CD4-positive, alpha-beta T cell treated with Interleukin-2 at 100 ng/mL for 4 hours (primary cell): ENCODE results near the gene CDK6.
"Not testable (repeated sequence)": the region's sequence is repeated elsewhere in the genome, so short reads cannot be mapped to it uniquely, and the experiment has no call there.

Source experiments
- DNase-seq: peaks from one replicate; pipeline ENCODE4 v3.0.0-alpha.2; 2020; ENCODE audit warnings: low spot score

CDK6 gene

DNA sequence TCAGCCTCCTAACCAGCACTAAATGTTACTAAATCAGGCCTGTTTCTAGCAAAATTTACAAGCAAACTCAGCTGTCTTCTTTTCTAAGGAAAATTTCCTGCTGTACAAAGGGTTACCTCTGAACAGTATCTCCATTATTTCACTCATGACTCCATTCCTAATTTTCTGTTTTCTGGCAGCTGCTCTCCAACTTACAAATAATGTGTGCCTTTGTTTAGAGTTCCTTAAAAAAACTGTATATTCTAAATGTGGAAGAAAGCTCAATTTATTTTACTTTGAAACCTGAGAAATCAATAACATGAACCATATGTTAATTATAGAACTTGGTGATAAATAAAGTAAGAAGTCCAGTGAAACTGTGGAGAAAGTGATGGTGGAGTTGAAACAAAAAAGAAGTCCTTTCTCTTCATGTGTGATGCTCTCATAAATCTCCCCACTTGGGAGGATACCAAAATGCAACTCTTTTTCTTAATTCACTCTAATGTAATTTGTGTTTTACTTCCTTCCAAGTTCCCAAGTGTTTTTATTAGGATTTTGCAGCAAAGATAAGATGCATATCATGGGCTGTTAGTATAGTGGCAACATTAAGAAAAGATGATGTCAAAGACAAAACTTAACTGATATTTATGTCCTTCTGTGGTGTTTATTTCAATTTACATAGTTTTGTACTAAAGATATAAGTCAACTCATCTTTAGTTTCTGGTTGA lies 74.8 kb downstream of the CDK6 start:
- DNase-seq: no peak

DNA sequence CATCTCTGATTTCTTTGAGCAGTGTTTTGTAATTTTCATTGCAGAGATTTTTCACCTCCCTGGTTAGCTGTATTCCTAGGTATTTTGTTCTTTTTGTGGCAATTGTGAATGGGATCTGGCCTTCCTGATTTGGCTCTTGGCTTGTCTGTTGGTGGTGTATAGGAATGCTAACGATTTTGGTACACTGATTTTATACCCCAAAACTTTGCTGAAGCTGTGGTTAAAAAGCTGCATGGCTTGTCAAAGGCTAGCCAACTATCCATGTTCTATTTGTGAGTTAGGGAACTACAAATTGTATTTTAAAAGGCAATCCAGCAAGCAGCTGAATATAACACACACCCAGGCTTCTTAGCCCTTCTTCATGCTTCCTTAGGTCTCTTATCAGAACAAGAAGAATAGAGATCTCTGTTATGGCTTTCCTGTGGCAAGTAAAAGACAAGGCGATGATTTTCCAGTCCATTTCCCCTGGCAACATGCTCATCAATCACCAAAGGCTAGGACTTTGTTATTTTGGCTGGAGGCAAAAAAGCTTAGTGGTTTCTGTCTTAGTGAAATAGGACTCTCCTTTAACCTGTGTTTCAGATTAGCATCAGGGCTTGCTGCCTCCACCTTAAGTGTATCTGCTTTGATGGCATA lies 77.5 kb downstream of the CDK6 start:
- no peak for DNase-seq

DNA sequence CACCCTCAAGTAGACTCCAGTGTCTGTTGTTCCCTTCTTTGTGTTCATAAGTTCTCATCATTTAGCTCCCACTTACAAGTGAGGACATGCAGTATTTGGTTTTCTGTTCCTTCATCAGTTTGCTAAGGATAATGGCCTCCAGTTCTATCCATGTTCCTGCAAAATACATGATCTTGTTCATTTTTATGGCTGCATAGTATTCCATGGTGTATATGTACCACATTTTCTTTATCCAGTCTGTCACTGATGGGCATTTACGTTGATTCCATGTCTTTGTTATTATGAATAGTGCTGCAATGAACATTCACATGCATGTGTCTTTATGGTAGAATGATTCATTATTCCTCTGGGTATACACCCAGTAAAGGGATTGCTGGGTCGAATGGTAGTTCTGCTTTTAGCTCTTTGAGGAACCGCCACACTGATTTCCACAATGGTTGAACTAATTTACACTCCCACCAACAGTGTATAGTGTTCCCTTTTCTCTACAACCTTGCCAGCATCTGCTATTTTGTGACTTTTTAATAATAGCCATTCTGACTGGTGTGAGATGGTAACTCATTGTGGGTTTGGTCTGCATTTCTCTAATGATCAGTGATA lies 79.0 kb downstream of the CDK6 start:
- DNase-seq: not testable (repeated sequence)

DNA sequence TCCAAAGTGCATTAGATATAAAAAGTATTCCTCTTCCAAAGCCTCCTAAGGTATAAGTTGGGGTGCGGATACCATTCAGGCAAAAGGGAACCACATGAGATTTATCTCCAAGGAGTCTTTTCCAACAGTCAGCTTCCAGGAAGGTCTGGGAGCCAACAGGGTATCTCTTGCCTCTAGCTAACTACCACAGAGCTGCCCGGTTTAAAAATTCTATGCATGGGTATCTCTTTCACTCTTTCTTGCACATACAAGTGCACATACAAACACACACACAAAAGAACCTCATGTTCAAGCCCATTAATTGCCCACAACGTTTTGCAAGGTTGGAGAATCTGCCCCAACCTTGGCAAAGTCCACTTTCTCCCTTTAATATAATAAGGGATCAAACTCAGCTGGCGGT lies 80.7 kb downstream of the CDK6 start:
- no peak for DNase-seq

DNA sequence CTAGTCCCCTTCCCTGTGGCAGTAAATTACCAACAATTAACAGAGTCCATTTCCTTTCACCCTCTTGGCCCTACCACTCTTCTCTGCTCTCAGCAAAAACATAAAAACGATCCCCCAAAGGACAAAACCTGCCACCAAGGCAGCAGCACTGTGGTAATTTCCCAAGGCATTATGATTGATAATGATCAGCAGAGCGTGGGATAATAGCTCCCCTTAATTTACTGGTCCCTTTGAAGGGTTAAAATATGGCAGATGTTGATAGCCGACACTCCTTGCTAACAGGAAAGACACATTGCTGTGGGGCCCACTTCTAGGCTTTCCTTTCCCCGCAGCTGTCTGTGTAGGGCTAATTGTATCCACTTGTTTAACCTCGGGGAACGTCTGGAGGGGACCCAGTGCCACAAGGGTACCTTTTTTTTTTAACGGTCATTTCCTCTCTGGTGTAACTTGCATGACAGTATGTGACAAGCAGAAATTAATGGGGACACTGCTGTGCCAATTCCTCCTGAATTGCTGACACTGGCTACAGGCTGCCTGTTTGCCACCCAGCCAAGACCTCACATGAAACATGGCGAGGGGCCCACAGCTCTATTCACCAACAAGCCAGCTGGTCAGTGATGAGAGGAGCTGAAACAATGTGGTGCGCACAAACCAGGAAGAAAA lies 81.3 kb downstream of the CDK6 start:
- DNase-seq: no peak

DNA sequence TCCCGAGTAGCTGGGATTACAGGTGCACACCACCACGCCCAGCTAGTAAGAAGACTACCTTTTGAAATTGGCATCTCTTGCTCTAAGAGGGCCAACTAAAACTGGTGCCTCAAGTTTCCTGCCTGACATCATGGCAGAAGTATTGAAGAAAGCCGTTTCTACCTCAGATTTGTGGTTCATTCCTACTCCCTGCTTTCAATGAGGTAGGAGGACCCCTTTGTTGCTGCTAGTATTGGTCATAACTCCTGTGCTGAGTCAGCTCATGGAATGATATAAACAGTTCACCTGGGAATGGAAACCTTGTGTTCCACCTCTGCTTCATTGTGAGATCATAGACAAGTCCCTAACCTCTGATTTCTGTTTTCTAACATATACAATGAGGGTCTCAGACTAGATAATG lies 82.8 kb downstream of the CDK6 start:
- DNase-seq: no peak

DNA sequence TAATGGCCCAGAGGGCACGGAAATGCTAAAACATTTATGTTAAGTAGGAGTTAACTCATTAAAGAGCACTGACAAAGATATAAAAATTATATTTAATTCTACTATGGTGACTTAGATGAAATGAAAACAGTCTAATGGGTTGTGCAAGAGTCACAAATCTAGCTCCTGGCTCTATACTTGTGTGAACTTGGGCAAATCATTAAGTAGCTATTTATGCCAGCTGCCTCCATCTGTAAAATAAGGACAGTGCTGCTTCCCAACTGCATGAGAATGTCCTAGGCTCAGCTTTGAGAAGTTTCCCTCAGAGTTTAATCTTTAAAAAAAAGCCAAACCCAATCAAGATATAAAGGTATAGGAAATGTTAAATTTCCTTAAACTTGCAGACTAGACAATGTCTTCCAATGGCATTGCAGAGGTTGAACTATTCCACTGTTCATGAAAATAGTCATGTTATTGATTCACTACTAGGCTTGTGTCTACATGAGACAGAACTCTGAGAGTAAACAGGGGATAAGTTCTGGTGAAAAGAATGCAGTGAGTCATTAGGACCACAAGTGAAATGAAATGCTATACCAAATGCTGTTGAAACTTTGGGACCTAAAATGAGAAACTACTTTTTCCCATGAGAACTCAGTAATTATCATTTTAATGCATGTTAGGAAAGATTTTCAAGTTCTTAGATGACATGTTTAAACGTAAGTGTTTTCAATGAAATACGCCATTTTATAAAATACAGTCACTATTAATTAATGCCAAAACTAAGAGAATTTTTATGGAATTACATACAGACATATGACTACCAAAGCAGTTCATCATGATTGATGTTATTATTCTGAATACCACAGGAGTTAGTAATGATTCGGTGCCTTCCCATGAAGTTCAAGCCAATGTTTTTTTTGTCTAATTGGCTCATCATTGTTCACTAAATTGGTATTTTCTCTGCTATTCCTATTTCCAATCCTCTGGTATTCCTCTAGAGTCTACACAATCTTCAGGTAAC lies 84.2 kb downstream of the CDK6 start:
- DNase-seq: no peak

DNA sequence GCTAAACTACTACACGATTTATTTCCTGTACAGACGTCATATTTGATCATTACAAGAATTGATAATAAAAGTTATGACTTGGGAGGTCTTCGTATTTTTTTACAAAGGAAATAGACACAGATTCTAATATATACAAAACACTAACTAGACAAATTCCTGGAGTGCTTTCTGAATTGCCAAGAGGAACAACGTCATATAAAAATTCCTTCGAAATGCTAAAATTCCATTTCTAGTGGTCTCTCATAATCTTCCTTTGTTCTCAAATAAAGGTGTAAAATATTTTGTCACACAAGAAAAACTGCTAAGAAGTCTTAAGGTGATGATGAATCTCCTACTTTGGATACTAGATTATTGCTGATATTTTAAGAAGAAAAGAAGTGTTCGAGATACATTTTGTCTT lies 85.4 kb downstream of the CDK6 start:
- no peak for DNase-seq

DNA sequence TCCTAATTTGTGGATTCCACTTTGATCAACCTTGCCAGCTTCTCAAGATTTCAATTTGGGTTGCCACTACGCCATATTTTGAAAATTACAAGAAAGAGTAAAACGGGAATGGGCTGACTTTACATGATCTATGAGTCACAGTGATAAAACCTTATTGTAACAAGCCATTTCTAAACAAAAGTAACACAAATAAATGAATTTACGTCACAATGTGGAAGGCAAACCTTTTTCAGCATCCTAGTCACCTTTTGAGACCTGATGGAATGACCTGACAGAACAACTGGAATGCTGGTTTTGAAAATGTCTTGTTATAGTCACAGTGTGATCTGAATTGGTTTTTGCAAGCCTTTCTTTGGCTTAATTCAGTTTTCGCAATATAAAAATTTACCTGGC lies 85.9 kb downstream of the CDK6 start:
- DNase-seq: no peak

DNA sequence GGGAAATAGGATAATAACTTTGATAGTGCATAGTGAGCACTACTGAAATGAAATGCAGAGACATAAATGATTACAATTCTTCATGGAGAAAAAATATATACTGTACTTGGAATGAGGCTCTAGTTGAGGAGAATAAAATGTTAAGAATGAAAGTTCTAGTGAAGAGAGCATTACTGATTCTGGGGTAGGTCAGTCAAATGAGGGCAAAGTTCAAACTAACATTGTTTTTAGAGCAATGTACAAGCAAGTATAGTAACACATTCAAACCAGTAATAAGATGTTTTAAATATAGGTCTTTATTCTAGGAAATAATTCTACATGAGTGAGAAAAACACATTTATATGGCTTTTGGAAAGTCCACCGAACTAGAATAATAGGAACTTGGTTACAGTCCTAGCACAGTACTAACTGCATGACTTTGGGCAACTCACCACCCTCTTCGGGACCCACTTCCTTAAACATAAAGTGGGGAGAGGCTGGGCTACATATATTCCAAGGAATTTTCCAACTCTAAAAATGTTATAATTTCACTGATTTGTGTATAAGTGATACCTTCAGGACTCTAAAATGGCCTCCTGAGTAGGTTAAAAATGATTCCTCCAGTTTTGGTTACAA lies 86.4 kb downstream of the CDK6 start:
- DNase-seq: no peak

DNA sequence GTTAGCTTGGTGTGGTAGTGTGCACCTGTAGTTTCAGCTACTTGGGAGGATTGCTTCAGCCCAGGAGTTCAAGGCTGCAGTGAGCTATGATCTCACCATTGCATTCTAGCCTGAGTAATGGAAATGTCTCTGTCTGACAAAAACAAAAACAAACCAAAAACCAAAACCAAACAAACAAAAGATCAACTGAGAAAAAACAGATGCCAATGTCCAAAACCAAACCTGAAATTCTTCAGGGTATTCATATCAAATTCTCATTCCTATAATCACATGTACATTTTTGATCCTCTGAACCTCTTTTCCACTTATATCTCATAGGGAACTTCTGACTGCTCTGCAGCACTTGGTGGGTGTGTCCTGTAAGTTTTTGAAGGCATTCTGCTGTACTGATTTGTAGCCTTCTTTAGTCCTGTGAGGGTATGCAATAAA lies 87.0 kb downstream of the CDK6 start:
- DNase-seq: no peak

DNA sequence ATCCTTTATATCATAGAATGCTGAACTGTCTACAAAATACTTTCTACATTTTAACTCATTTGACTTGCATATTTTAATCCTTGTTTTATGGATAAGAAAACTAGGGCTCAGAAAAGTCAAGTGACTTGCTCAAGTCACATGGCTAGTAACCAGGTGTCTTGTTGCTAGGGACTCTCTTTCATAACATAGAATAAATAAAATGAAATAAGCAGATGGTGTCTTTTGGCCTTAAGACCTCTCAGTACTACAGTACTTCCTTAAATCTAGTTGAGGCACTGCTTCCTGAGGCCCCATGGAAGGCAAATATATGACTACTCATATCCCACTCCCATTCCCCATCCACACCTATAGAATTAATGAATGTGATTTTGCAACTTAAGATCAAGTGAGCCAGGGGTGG lies 87.9 kb downstream of the CDK6 start:
- DNase-seq: no peak

DNA sequence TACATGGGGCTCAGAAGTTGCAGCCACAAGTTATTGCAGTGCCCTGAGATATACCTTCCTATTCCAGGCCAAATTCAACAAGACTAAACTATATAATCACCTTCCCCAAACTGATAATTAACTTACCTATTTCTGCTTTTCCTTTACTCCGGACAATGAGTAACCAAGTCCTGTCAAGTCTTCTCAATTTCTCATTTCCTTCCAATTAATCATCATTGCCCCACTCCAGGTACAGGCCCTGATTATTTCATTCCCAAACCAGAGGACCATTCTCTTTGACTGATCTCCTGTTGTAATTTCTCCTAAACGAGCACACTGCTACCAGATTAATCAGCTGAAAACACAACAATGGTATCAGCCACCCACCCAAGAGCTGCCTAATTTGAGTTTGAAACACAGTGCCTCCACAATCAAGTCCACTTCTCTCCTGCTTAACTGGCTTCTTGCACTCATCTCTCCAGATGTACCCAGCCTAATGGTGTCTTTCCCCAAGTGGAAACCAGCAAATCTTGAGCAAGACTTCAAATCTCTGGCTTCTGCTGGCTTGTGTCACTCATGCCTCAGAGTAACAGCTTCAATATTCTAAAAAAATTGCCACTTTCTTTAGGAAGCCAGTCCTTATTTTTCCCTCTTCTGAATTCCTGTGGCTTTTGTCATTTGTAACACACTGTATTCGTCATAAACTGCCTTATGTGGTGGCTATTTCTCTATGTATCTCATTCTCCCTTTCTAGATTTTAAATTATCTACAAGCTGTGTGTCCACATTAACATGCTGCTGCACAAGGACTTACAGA lies 89.1 kb downstream of the CDK6 start:
- no peak for DNase-seq

DNA sequence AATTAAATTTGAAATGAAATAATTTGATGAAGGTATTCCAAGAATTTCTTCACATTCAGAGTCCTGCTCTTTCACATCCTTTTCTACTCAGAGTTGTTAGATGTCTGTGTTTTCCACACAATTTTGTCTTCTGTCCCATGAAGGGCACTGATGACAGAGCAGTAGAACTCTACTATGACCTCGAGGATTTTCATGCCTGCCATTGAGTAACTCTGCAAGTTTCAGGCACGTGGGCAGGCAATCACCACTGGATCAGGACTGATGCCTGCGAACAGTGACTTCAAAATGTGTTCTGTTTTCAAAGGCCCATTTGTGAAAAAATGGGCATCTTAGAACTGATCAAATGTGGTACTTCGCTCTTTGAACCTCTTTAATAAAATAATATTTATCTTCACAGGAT lies 91.1 kb downstream of the CDK6 start:
- no peak for DNase-seq

DNA sequence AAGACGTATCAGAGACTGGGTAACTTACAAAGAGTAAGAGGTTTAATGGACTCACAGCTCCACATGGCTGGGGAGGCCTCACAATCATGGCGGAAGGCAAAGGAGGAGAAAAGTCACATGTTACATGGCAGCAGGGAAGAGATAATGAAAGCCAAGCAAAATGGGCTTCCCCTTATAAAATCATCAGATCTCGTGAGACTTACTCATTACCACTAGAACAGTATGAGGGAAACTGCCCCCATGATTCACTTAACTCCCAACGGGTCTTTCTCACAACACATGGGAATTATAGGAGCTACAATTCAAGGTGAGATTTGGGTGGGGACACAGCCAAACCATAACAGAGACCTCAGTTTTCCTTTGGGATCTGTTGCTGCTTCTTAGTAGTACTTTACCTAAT lies 92.2 kb downstream of the CDK6 start:
- not testable (repeated sequence) for DNase-seq

DNA sequence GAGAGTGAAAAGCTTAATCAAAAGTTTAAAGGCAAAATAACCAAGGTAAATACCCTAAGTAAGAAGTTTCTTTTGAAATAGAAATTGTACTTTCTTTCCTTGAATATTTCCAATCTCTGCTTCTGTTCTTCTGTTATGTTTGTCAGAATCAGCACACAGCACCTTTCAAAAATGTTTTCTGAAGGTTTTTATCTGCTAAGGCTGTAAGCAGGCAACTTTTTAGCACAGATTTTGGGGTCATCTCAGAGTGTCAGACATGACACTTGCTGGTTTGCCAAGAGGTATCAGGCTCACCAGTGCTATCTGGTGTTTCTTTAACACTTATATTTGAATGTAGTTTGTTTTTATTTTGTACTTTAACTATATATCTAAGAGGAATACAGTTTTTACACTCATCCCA lies 94.2 kb downstream of the CDK6 start:
- no peak for DNase-seq

DNA sequence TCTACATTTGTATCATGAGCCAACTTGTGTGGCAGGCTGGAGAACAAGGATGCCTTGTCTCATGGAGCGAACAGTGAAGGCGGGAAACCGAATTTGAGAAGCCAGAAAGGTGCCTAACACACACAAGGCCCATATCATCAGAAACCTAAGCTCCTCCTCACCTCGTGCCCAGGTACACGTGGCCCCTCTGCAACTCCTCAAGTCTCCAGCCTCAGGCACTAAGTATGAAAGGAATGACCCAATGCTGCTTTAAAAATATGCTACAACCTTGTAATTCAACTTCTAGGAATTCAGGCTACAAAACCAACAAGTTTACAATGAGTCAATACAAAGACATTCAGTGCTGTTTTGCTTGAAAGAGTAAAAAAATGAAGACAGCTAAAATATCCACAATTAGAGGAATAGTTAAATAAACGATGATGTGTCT lies 95.7 kb downstream of the CDK6 start:
- no peak for DNase-seq

DNA sequence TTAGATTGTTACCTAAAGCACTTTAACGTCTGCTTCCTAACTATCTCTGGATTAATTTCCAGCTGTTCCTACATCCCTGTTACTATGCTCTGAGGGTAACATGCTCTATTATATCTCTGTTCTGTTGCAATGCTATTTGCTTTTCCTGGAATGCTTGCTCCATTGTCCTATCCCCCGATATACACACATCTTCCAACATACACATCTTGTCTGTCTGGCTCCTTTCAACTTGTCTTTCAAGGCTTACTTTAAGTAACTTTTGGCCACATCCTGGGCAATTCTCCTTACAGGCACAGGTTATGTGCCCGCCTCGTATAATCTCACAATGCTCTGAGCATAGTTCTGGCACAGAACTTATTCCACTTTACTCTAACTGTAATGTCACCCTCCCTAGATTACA lies 96.2 kb downstream of the CDK6 start:
- no peak for DNase-seq

DNA sequence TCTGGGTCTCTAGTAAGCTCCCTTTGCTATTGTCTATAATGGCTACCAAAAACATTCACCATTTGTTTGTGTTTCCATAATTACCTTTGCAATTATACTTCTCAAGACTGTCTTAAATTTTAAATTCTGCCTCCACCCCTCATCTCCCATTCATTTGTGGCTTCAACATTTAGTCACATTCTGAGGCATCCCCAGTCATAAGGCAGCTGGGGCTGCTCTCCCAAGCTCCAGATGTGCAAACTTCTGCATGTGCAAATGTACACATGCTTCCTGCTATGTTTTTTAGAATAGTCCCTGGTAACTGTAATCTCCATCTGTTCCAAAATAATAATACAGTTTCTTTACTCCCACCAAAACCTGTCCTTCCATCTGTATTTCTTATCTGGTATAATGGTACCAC lies 97.3 kb downstream of the CDK6 start:
- no peak for DNase-seq

DNA sequence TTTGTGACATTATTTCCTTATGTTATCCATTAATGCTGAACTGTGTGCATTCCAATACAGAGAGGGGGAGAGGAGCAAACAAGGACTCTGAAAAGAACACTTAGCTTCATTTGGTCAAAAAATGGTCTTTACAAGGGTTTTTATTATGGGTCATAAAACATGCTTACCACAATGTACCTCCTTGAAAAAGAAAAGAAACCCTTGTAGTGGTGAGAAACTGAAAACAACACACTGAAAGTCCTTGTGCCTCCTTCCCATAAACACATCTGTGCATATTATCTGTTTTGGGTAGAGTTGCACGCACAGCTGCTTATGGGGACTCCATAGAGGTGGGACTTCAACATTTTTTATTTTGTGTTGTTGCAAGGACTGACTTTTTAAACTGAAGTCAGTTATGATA lies 98.7 kb downstream of the CDK6 start:
- DNase-seq: no peak

DNA sequence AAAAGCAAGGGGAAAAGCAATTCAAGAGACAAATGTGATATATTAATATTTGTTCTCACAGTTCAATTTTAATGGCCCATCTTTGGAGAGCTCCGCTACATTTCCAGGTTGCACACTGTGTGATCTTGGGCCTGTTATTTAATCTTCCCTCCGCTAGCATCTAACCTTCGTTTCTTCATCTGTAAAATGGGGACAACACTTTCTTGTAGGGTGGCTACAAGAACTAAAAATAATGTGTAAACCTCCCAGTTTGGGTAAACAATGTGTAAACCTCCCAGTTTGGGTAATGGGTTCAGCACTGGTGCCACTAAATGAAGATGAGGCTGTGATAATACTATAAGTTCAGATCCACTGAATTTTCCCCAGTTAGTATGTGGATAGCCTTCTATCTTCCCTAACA lies 99.5 kb downstream of the CDK6 start:
- no peak for DNase-seq
